Measurements from ENCODE around the gene DLG2. TPM values are rescaled to one million over a fixed set of nuclear protein-coding genes. Genes with fewer than 3 reads are reported as not detected.

Gene DLG2
- total and polyA plus RNA-seq, 7 donors = 0.60 to 25.8 (median 9.7) TPM; not detected in 1

- H3K36me3 ChIP-seq = peaks cover 0 to 4% (median 0%) of the 10 kb centered on the region in 4 donors
- H3K9me3 ChIP-seq = no peaks in the 10 kb centered on the region
- intact Hi-C loops (cut with DNase I) = no loop called here
- TF ChIP-seq POLR2AphosphoS5 (IDR thresholded peaks at IDR 0.05) (no peak), POLR2A (IDR thresholded peaks at IDR 0.05) (no peak), EP300 (IDR thresholded peaks at IDR 0.05) (no peak), CTCF (IDR thresholded peaks at IDR 0.05) (no peak)
- H3K4me1 ChIP-seq = no peaks in the 10 kb centered on the region
- no peaks in the 10 kb centered on the region for H3K27me3 ChIP-seq
- no peak for DNase-seq
- no peak overlapping the region for H3K4me3 ChIP-seq
- H3K27ac ChIP-seq = no peak overlapping the region
Measured at GRCh38 chr11:85541683-85542082, 85.5 kb downstream of the DLG2 start.

DNA sequence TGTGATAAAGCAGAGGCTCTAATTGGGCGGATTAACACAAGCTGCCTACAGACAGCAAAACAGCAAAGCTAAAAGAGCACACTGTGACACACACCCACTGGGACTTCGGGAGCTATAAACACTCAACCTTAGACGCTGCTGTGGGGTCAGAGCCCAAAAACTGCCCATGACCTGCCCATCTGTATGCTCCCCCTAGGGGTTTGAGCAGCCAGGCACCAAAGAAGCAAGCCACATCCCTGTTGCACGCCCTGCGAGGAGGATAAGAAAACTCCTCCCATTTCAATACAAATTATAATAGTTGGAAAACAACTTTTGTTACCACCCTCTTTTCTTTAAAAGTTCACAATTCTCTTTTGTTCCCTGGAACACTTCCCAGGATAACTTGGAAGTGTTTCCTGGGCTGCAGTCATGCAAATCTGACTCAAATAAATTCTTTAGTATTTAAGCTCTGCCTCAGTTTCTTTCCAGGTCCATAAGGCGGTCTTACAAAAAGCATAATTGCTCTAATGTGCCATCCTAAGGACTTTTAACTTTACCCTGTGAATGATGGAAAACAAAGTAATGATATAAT, 86.4 kb downstream of the DLG2 start:
- intact Hi-C loops (cut with DNase I) = no loop called here
- H3K4me3 ChIP-seq = no peak overlapping the region
- no peaks in the 10 kb centered on the region for H3K9me3 ChIP-seq
- 68 to 72% methylated on average over 6 of the region's 6 CpGs for WGBS, 2 donors
- no peak overlapping the region for H3K27ac ChIP-seq
- H3K4me1 ChIP-seq = no peaks in the 10 kb centered on the region
- no peak for DNase-seq
- TF ChIP-seq CTCF (IDR thresholded peaks at IDR 0.05) (no peak), EP300 (IDR thresholded peaks at IDR 0.05) (no peak), POLR2A (IDR thresholded peaks at IDR 0.05) (no peak), POLR2AphosphoS5 (IDR thresholded peaks at IDR 0.05) (no peak)
- H3K36me3 ChIP-seq = peaks cover 0 to 4% (median 0%) of the 10 kb centered on the region in 4 donors
- no peaks in the 10 kb centered on the region for H3K27me3 ChIP-seq

DNA sequence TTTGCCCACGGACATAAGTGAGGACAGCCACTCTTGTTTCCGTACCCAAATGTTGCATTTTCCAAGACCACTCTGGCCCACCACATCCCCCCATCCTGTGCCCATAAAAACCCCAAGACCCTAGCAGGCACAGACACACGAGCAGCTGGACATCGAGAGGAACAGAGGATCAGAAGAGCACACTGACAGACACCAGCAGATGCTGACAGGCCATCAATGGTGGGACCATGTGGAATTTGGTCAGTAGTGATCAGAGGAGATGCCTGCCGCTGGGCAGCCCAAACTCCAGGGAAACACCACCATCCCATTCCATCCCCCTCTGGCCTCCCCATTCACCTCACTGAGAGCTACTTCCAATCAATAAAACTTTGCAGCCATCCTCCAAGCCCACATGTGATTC, 87.0 kb downstream of the DLG2 start:
- Histone ChIP-seq H3K27ac (no peak overlapping the region), H3K9me3 (no peaks in the 10 kb centered on the region), H3K4me1 (no peaks in the 10 kb centered on the region), H3K4me3 (no peak overlapping the region), H3K27me3 (no peaks in the 10 kb centered on the region), H3K36me3 (peaks cover 0 to 4% (median 0%) of the 10 kb centered on the region in 4 donors)
- WGBS, 2 donors = 87 to 90% methylated on average over 5 of the region's 5 CpGs
- TF ChIP-seq CTCF (IDR thresholded peaks at IDR 0.05) (no peak), EP300 (IDR thresholded peaks at IDR 0.05) (no peak), POLR2AphosphoS5 (IDR thresholded peaks at IDR 0.05) (no peak)
- intact Hi-C loops (cut with DNase I) = no loop called here
- DNase-seq = no peak

DNA sequence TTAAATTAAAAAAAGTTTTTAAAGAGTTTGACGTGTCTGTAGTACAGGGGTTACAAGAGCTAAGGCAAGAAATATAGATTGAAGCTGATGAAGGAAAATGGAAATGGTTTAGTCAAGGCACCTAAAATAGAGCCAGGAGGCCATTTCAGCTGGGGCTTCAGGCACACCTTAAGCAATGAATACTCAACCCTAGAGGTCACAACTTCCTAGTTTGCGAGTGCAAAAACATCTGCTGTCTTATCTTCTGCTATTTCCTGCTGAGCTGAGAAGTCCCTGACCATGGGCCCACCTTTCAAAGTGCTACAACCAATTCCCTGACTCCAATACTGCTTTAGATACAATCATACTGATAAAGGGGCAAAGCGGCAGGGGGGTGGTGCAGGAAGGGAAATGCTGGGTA, 87.4 kb downstream of the DLG2 start:
- H3K27me3 ChIP-seq = no peaks in the 10 kb centered on the region
- no peak overlapping the region for H3K4me3 ChIP-seq
- peaks cover 0 to 6% (median 0%) of the 10 kb centered on the region in 4 donors for H3K36me3 ChIP-seq
- intact Hi-C loops (cut with DNase I) = no loop called here
- H3K4me1 ChIP-seq = no peaks in the 10 kb centered on the region
- 93 to 94% methylated on average over 3 of the region's 3 CpGs for WGBS, 2 donors
- H3K27ac ChIP-seq = no peak overlapping the region
- H3K9me3 ChIP-seq = peaks cover 0 to 4% (median 0%) of the 10 kb centered on the region in 4 donors
- no peak for DNase-seq
- TF ChIP-seq CTCF (IDR thresholded peaks at IDR 0.05) = no peak
- no peak for TF ChIP-seq POLR2AphosphoS5 (IDR thresholded peaks at IDR 0.05)
- no peak for TF ChIP-seq POLR2A (IDR thresholded peaks at IDR 0.05)
- TF ChIP-seq EP300 (IDR thresholded peaks at IDR 0.05) = no peak

Data from sigmoid colon (tissue), 7 donors.